ENCODE measurements around the gene TOMM7.
"Not testable (repeated sequence)": the region's sequence is repeated elsewhere in the genome, so short reads cannot be mapped to it uniquely, and the experiment has no call there.

TOMM7 gene

DNA sequence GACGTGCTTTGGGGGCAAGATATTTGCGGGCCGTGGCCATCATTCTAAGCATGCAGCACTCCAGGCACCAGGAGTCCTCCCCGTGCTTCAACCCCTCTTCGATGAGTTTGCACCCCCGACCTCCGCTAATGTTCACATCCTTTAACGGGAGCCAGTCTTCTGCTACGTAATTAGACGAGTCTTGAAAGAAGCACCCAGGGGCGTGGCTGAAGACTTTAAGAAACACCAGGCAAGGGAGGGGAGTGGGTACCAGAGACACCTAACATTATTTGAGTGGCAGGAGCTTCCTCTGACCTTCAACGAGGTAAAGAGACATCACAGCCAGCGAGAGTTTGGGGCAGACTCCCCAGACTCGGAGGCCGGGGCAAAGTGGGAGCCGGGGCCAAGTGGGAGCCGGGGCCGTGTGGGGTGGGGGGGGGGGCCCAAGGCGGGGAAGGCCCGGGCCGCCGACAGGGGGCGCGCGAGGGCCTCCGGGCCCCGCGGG, 31.1 kb upstream of the TOMM7 start:
- no peak for DNase-seq (ENCODE audit: low read depth)

DNA sequence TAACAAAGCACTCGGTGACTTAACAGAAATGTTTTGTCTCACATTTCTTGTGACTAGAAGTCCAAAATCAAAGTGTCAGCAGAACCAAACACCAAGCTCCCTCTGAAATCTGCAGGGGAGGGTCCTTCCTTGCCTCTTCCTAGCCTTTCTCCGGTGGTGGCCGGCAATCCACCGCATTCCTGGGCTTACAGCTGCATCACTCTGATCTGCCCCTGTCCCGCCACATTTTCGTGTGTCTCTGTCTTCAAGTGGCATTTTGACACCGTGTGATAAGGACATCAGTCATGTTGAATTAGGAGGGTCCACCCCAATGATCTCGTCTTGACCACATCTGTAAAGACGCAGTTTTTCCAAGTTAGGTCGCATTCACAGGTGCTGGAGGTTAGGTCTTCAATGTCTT, 30.5 kb upstream of the TOMM7 start:
- no peak for DNase-seq (ENCODE audit: low read depth)

DNA sequence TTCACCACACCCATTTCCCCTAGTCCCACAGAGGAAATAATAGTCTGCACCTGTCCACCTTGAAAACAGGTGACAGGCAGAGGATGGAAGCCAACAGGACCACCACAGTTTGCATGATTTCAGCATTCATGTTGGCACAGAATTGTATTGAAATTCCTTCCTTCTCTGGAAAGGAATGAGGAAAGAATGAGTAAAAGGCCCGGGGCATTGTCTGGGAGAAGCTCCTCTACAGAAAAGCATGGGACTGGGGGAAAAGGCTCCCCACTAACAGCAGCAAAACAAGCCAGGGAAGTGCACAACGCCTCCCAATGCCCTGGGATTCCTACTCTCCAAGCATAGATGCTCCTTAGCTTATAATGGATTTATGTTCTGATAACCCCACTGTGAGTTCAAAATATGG, 28.5 kb upstream of the TOMM7 start:
- DNase-seq (ENCODE audit: low read depth): no peak

DNA sequence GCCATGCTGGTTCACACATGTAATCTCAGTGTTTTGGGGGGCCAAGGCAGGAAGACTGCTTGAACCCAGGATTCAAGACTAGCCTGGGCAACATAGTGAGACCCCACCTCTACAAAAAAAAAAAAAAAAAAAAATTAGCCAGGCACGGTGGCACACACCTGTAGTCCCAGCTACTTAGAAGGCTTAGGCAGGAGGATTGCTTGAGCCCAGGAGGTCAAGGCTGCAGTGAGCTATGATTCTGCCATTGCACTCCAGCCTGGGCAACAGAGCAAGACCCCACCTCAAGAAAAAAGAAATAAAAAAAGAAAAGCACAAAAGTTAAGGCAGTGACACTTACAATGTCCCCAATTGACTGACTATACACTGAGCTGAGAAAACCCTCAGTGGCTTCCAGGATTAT, 27.7 kb upstream of the TOMM7 start:
- DNase-seq (ENCODE audit: low read depth): not testable (repeated sequence)

DNA sequence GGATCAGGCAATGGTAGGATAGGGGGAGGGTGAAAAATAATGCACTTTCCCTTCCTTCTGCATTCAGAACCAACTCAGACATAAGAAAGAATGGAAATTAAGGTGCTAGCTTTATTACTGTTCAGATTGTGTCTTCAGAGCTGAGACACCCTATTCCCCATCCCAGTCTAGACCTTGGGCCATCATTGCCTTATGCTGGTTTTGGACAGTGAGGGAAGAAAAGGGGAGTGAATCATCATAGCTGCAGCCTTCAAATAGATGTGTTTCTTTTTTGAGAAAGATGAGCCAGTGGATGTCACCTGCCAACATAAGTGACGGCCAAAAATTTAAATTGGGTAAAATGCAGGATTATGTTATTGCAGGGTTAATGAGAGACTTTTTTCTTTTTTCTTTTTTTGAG, 27.0 kb upstream of the TOMM7 start:
- no peak for DNase-seq (ENCODE audit: low read depth)

DNA sequence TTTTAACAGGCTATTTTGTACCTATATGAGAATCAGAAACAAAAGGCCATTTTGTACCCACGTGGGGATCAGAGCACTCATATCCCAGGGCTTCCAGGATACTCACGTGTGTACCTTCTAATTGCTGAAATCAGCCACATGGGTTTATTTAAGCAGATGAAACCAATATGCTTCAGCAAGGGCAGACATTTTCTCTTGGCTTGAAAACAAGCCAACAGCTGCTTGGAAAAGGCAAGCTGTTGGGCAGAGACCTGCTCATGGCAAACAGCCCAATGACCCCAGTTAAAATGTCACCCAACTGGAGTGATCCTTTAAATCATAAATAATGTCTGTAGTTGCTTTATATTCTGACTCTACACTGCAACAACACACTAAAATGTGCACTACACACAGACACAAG, 26.5 kb upstream of the TOMM7 start:
- no peak for DNase-seq (ENCODE audit: low read depth)

DNA sequence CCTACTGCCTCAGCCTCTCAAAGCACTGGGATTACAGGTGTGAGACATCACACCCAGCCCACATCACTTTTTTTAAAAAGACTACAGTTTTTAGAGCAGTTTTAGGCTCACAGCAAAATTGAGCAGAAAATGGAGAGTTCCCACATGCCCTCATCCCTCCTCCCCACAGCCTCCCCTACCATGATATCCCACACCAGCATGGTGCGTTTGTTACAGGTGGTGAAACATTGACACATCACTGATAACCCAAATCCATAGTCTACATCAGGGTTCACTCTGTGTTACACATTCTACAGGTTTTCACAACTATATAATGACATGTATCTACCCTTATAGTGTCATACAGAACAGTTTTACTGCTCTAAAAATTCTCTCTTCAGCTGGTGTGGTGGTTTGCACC, 24.3 kb upstream of the TOMM7 start:
- no peak for DNase-seq (ENCODE audit: low read depth)

DNA sequence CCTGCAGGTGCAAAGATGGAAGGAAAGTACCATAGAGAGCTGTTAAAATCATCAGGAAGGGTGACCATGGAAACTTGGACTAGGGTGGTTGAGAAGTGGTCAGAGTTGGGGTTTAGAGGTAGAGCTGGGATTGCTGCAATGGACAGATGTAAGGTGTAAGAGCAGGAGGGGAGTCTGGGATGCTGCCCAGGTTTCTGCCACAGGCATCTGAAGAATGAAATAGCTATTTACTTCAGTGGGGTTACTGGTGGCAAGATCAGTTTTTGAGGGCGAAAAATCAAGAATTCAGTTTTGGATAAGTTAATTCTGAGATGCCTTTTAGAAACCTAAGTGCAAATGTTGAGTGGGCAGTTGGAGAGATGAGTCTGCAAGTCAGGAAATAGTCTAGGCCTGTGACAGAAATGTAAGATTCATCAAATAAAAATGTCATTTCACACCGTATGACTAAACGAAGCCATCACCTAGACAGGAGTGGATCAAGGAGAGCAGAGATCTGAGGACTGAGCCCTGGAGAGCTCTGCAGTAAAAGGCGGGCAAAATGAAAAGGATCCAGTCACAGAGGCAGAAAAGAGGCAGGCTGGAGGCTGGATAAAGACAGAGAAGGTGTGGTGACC, 22.7 kb upstream of the TOMM7 start:
- DNase-seq (ENCODE audit: low read depth): no peak

DNA sequence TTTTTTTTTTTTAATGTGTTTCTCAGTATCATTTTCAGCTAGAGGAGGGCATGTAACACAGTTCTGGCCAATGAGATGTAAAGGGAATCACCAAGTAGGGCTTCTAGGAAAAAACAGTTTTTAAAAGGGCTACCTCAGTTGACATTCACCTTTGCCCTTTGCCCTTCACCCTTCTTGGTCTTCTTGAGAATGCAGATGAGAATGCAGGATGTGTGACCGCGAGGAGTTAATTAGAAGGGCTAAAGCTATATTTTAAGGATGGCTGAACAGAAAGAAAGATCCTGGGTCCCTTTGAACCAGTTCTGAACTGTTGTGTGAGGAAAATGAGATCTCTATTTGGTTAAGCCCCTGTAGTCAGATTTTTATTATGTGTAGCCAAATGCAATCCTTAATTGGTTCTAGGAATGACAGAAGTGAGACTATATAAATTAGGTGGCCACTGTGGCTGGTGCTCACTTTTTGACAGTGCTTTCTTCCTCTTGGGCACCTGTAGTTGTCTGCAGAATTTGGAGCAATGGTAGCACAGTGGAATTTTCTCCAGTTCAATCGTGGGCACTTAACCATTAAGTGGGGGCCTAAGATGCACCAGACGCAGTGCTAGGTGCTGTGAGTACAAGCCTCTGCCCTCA, 21.1 kb upstream of the TOMM7 start:
- DNase-seq (ENCODE audit: low read depth): no peak

DNA sequence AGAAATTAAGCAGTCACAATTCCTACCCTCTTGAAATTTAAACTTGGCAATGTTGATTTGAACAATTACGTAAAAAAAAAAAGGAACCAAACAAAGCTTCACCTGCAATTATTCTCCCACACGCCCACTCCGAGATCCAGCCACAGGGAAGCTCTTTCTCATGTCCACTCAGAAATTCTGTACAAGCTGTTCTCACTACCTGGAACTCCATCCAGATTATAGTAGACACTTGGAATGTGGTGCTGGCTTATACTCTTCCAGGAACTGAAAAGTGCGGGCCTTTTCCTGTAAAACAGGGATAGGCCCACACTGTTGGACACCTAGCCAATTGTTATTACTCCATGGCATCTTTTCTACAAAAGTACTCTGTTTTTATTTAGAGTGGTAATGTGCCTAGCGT, 20.3 kb upstream of the TOMM7 start:
- no peak for DNase-seq (ENCODE audit: low read depth)

DNA sequence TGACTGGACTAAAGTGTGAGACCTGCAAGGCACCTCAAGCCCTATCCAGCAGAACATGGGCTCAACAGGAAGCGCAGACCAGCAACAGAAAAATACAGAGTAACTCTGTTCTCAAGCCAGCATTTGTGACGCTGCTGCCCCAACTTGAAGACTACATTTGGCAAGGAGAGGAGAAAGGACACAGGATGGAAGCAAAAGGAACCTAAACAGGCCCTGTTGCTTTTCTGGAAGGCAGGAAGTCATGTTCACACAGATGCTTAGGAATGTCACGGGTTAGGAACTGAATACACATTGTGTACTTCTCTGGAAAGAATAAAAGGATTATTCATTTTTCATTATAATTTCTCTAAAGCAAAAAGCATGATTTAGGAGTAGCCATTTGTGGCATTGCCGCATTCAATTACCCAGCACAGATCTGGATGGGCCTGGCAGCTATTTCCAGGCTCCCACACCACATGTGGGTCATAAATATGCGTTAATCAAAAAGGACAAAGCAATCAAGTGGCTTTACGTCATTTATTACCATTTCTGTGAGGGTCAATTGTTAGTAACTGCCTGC, 19.8 kb upstream of the TOMM7 start:
- no peak for DNase-seq (ENCODE audit: low read depth)

DNA sequence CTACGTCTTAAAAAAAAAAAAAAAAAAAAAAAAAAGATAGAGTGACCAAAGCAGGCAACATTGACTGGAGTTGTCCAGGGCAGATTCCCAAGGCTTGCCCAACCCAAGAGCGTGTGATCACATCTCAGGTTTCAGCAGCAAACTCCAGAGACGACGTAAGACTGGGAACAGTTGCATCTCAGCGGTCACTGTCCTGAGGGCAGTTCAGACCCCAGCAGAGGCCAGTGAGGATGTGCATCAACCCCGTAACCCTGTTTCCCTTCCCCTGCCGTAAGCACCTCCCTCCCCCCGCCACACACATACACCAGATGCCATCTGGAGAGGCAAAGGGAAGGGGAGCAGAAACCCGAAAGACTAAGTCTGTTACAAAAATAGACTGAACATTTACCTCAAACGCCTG, 19.3 kb upstream of the TOMM7 start:
- DNase-seq (ENCODE audit: low read depth): no peak

DNA sequence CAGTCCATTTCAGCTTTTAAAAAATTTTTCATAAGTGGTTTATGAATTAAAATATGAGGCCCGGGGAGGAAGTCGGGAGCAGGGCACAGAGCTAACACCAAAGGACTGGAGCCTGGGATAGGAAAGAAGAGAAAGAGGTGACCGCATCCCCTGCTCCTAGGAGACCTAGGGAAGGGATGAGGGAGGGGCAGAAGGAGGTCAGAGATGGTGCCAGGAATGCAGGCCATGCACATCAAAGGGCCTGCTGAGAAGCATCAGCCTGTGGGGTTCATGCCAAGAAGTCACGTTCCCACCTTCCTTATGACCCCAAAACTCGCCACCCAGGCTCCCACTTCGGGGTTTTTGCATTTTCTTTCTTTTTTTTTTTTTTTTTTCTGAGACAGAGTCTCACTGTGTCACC, 14.7 kb upstream of the TOMM7 start:
- DNase-seq (ENCODE audit: low read depth): no peak

DNA sequence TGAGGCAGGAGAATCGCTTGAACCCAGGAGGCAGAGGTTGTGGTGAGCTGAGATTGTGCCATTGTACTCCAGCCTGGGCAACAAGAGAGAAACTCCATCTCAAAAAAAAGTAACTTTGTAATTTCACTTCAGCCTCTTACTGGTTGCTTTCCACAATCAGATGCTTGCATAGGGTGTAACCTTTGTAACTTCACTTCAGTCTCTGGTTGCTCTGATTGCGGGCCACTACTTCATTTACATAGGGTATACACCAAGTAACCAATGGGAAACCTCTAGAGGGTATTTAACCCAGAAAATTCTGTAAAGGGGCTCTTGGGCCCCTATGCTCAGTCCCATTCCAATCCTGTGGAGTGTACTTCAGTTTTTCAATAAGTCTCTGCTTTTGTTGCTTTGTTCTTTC, 13.9 kb upstream of the TOMM7 start:
- DNase-seq (ENCODE audit: low read depth): not testable (repeated sequence)

DNA sequence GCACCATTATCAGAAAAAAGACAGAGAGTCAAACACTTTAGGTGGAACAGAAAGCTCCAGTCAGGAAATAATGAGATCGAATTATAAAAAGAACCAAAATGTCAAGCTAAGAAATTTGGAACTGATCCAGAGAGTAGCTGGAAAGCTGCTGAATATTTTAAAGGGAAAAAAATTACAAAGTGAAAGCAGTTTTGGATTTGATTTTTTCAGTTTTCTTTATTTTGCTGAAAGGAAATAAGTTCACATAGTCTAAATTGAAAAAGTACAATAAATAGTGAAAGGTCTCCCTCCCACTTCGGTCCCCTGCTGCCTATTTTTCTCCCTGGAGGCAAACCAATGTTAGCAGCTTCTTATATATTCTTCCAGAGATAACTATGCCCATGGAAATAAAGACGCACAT, 11.3 kb upstream of the TOMM7 start:
- no peak for DNase-seq (ENCODE audit: low read depth)

DNA sequence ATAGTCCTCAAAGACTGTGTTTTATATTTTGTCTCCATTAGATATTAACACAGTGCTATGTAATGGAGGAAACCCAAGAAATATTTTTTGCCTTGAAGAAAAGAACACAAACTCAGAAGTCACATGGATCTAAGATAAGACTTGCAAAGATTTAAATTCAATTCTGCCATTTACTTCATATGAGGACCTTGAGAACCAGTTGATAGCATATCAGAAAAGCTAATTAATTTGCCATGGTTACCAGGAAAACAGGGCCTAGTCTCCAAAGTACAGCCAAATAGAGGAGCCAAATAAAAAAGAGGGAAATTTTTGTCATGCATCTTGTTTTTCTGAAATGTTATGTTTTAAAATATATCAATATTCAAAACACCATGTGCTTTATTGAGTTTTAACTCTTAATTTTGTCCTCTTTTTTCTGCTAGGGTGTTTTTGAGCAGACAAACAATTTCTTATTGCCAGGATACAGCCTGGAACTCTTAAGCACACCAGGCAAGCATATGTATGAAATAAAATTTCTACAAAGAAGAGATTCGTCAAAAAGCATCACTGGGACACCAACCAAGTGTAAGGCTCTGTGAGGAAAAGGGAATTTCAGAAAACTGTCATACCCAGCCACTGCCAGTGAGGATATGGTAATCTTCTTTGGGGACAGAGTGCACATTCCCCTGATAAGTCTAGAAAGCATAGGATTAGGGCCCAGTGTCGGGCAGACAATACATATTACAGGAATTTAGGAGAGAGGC, 10.6 kb upstream of the TOMM7 start:
- DNase-seq (ENCODE audit: low read depth): no peak

DNA sequence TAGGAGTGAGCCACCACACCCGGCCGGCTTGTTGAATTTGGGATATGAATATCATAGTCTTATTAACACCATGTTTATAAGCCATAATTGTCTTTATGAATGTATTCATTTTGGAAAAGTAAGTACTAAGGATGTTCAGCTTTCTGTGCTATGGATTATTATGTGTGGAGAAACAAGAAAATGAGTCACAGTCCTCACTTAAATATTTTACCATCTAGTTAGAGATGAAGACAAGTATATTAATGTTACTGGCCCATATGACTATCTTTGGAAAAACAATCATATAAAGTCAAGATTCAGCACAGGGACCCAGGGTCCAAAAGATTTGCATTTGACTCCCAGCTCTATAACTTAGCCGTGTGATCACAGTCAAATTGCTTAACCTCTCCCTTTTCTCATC, 9.8 kb upstream of the TOMM7 start:
- DNase-seq (ENCODE audit: low read depth): no peak

DNA sequence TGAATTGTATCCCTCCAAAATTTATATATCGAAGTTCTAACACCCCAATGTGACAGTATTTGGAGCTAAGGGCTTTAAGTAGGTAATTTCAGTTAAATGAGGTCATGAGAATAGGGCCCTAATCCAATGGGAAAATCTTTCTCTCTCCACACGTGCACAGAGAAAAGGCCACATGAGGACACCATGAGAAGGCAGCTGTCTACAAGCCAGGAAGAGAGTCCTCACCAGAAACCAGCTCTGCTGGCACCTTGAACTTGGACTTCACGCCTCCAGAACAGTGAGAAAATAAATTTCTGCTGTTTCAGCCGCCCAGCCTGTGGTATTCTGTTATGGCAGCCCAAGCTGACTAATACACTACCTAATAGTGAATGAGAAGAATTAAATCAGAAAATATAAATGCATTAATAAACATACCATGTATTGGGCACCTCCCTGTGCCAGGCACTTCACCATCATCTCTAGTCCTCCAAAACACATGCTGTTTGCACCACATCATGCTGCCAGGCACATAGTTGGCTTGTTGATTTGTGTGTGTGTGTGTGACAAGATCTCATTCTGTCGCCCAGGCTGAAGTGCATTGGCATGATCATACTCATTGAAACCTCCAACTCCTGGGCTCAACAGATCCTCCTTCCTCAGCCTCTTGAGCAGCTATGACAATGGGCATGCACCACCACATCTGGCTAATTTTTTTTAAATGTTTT, 9.1 kb upstream of the TOMM7 start:
- no peak for DNase-seq (ENCODE audit: low read depth)

DNA sequence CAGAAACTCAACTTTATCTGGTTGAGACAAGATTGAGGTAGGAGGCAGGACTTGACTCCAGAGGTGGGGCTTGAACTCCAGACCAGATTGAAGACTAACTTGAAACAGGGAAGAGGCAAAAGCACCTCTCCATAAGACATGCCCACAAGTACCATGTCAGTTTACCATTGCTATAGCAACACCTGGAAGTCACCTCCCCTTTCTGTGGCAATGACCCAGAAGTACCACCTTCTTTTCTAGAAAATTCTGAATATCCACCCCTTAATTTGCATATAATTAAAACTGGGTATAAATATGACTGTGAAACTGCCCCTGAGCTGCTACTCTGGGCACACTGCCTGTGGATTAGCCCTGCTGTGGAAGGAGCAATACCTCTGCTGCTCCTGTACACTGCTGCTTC, 4.9 kb upstream of the TOMM7 start:
- no peak for DNase-seq (ENCODE audit: low read depth)

DNA sequence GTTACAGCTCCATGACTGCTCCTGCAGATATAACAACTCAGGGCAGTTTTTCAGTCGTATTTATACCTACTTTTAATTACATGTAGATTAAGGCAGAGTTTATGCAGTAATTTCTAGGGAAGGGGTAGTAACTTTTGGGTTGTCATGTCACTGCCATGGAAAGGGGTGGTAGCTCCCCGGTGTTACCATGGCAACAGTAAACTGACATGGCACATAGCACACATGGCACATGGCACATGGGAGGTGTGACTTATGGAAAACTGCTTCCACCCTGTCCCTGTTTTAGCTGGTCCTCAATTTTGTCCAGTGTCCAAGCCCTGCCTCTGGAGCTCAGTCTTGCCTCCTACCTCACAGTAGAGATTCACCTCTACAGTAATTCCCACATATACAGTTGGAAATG, 3.9 kb upstream of the TOMM7 start:
- DNase-seq (ENCODE audit: low read depth): no peak

DNA sequence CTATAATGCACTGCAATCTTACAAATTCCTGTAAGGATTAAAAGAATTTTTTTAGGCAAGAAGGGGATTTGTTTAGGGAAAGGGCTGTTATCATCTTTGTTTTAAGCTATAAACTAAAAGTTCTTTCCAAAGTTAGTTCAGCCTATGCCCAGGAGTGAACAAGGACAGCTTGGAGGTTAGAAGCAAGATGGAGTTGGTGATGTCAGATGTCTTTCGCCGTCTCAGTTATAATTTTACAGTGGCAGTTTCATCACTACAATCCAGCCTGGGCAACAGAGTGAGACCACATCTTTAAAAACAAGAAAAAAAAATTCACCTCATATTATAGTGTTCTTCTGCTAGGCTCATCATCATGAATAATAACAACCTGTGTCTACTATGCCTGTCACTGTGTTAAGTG, 2.1 kb upstream of the TOMM7 start:
- DNase-seq (ENCODE audit: low read depth): no peak

DNA sequence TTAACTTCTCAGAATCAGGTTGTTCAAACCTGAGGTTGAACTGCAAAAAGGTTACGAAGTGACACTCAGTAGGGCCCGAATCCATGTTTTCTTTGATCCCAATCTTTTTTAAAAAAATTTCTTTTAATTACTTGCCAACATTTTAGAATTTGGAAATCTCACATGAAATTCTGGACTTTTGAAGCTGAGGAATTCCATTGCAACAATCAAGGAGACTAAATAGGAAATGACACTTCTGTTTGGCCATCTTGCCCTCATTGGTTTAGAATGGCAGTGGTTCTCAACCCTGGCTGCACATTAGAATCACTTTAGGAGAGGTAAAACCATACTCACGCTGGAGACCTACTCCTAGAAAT, 471 bp upstream of the TOMM7 start:
- DNase-seq (ENCODE audit: low read depth): no peak

Data from non-pigmented ciliary epithelial cell (primary cell).